ENCODE results near the gene MOB3A.

Gene MOB3A

GRCh38 chr19:2080336-2080988 lies 15.7 kb downstream of the MOB3A start:
- no peak for DNase-seq

GRCh38 chr19:2079865-2080301 lies 16.2 kb downstream of the MOB3A start:
- DNase-seq, result no peak

GRCh38 chr19:2079076-2079864 lies 16.9 kb downstream of the MOB3A start:
- DNase-seq, result no peak

- no peak for DNase-seq
Observed at GRCh38 chr19:2077833-2078619, 18.1 kb downstream of the MOB3A start.

GRCh38 chr19:2077398-2077797 lies 18.7 kb downstream of the MOB3A start:
- DNase-seq, result no peak

GRCh38 chr19:2076526-2076944 lies 19.6 kb downstream of the MOB3A start:
- no peak for DNase-seq

- DNase-seq, result no peak
Observed at GRCh38 chr19:2072757-2073551, 23.2 kb downstream of the MOB3A start.

- no peak for DNase-seq
Observed at GRCh38 chr19:2070986-2071673, 25.0 kb downstream of the MOB3A start.

GRCh38 chr19:2070436-2070827 lies 25.7 kb downstream of the MOB3A start:
- no peak for DNase-seq

- DNase-seq, result no peak
Observed at GRCh38 chr19:2064788-2065524, 31.2 kb downstream of the MOB3A start.

- DNase-seq, result no peak
Observed at GRCh38 chr19:2064395-2064787, 31.7 kb downstream of the MOB3A start.

- DNase-seq, result no peak
Observed at GRCh38 chr19:2063824-2064223, 32.3 kb downstream of the MOB3A start.

- DNase-seq, result no peak
Observed at GRCh38 chr19:2062770-2063169, 33.4 kb downstream of the MOB3A start.

GRCh38 chr19:2062389-2062729 lies 33.8 kb downstream of the MOB3A start:
- DNase-seq, result no peak

GRCh38 chr19:2061495-2062388 lies 34.4 kb downstream of the MOB3A start:
- DNase-seq, result peak; percentile 99

GRCh38 chr19:2060884-2061494 lies 35.1 kb downstream of the MOB3A start:
- peak in 1 of 2 donors; percentile 49 for DNase-seq

GRCh38 chr19:2059422-2060201 lies 36.5 kb downstream of the MOB3A start:
- DNase-seq, result no peak

GRCh38 chr19:2058570-2059421 lies 37.3 kb downstream of the MOB3A start:
- no peak for DNase-seq

Data from CD4-positive, alpha-beta T cell treated with Interleukin-4 for 1 hour (primary cell).